Measurements from ENCODE around the gene PATL2.

PATL2 gene

GRCh38 chr15:44712346-44713005, 1.4 kb upstream of the PATL2 start:
- Histone ChIP-seq H3K27me3 (ENCODE audit: insufficient read depth, low read length, poor library complexity) (no peaks in the 10 kb centered on the region), H3K4me1 (ENCODE audit: insufficient read depth, low read length) (peaks cover 54% of the 10 kb centered on the region), H3K36me3 (ENCODE audit: insufficient read depth, low read length) (peaks cover 50% of the 10 kb centered on the region), H3K79me2 (ENCODE audit: insufficient read depth, low read length) (peaks cover 69% of the 10 kb centered on the region), H3K4me3 (ENCODE audit: low read depth in 1 of 2, low read length in 2 of 2) (peak overlapping the region; percentile 78 to 90), H4K20me1 (ENCODE audit: insufficient read depth, low read length) (peaks cover 53% of the 10 kb centered on the region), H2AFZ (ENCODE audit: low read depth, low read length) (no peak overlapping the region), H3K9ac (ENCODE audit: low read depth, low read length) (peak overlapping the region; percentile 94), H3K4me2 (ENCODE audit: insufficient read depth, low read length) (peak overlapping the region; percentile 76), H3K27ac (ENCODE audit: low read length) (peak overlapping the region; percentile 98), H3K9me3 (ENCODE audit: insufficient read depth, low read length, severe bottlenecking) (no peaks in the 10 kb centered on the region)
- no peak for TF ChIP-seq EZH2 (IDR thresholded peaks at IDR 0.05; ENCODE audit: borderline replicate concordance, low read depth, low read length, severe bottlenecking)
- TF ChIP-seq CTCF (IDR thresholded peaks at IDR 0.05; ENCODE audit: borderline replicate concordance, extremely low read depth, low read length, poor library complexity, severe bottlenecking): no peak
- peak; percentile 82 for DNase-seq
- ATAC-seq (ENCODE audit: insufficient read depth, low read depth): peak; percentile 62

DNA sequence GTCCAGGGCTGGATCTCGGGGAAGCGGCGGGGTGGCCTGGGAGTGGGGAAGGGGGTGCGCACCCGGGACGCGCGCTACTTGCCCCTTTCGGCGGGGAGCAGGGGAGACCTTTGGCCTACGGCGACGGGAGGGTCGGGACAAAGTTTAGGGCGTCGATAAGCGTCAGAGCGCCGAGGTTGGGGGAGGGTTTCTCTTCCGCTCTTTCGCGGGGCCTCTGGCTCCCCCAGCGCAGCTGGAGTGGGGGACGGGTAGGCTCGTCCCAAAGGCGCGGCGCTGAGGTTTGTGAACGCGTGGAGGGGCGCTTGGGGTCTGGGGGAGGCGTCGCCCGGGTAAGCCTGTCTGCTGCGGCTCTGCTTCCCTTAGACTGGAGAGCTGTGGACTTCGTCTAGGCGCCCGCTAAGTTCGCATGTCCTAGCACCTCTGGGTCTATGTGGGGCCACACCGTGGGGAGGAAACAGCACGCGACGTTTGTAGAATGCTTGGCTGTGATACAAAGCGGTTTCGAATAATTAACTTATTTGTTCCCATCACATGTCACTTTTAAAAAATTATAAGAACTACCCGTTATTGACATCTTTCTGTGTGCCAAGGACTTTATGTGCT, 721 bp upstream of the PATL2 start:
- TF ChIP-seq CTCF (IDR thresholded peaks at IDR 0.05; ENCODE audit: borderline replicate concordance, extremely low read depth, low read length, poor library complexity, severe bottlenecking) (peak; percentile 9), EZH2 (IDR thresholded peaks at IDR 0.05; ENCODE audit: borderline replicate concordance, low read depth, low read length, severe bottlenecking) (no peak)
- Histone ChIP-seq H3K27ac (ENCODE audit: low read length) (peak overlapping the region; percentile 98), H3K4me1 (ENCODE audit: insufficient read depth, low read length) (peaks cover 54% of the 10 kb centered on the region), H3K27me3 (ENCODE audit: insufficient read depth, low read length, poor library complexity) (no peaks in the 10 kb centered on the region), H3K9me3 (ENCODE audit: insufficient read depth, low read length, severe bottlenecking) (no peaks in the 10 kb centered on the region), H3K79me2 (ENCODE audit: insufficient read depth, low read length) (peaks cover 67% of the 10 kb centered on the region), H3K9ac (ENCODE audit: low read depth, low read length) (peak overlapping the region; percentile 94), H3K4me2 (ENCODE audit: insufficient read depth, low read length) (peak overlapping the region; percentile 76), H3K36me3 (ENCODE audit: insufficient read depth, low read length) (peaks cover 43% of the 10 kb centered on the region), H3K4me3 (ENCODE audit: low read depth in 1 of 2, low read length in 2 of 2) (peak overlapping the region; percentile 78 to 90), H4K20me1 (ENCODE audit: insufficient read depth, low read length) (peaks cover 48% of the 10 kb centered on the region), H2AFZ (ENCODE audit: low read depth, low read length) (peak overlapping the region; percentile 52; the same call in 1 of the 2 replicates)
- ATAC-seq (ENCODE audit: insufficient read depth, low read depth) (peak; percentile 54), DNase-seq (peak; percentile 74)

GRCh38 chr15:44710236-44711095, 657 bp downstream of the PATL2 start:
- Histone ChIP-seq H3K79me2 (ENCODE audit: insufficient read depth, low read length) (peaks cover 56% of the 10 kb centered on the region), H3K9ac (ENCODE audit: low read depth, low read length) (peak overlapping the region; percentile 94), H3K9me3 (ENCODE audit: insufficient read depth, low read length, severe bottlenecking) (no peaks in the 10 kb centered on the region), H3K27ac (ENCODE audit: low read length) (peak overlapping the region; percentile 96), H4K20me1 (ENCODE audit: insufficient read depth, low read length) (peaks cover 36% of the 10 kb centered on the region), H3K36me3 (ENCODE audit: insufficient read depth, low read length) (peaks cover 30% of the 10 kb centered on the region), H3K4me2 (ENCODE audit: insufficient read depth, low read length) (peak overlapping the region; percentile 61), H3K4me3 (ENCODE audit: low read depth in 1 of 2, low read length in 2 of 2) (peak overlapping the region; percentile 45 to 78; a peak in 3 of 4 replicates), H2AFZ (ENCODE audit: low read depth, low read length) (peak overlapping the region; percentile 72), H3K4me1 (ENCODE audit: insufficient read depth, low read length) (peaks cover 43% of the 10 kb centered on the region), H3K27me3 (ENCODE audit: insufficient read depth, low read length, poor library complexity) (no peaks in the 10 kb centered on the region)
- TF ChIP-seq EZH2 (IDR thresholded peaks at IDR 0.05; ENCODE audit: borderline replicate concordance, low read depth, low read length, severe bottlenecking) (no peak), CTCF (IDR thresholded peaks at IDR 0.05; ENCODE audit: borderline replicate concordance, extremely low read depth, low read length, poor library complexity, severe bottlenecking) (peak; percentile 61)
- DNase-seq: peak; percentile 42
- ATAC-seq (ENCODE audit: insufficient read depth, low read depth): no peak
